PC-9 (cell line): Measurements from ENCODE around the gene HELZ2.

Experiments used
- CTCF ChIP-seq: fragments of 200-600 bp; sonication (generic); conservative IDR thresholded peaks from 2 replicates; pipeline ENCODE4 v1.6.1; 2017; ENCODE audit warnings: mixed run types, antibody characterized with exemption, mild to moderate bottlenecking, moderate library complexity
- EZH2 ChIP-seq: fragments of 200-600 bp; sonication (generic); IDR thresholded peaks from 2 replicates; pipeline ENCODE4 v1.8.0; 2017; ENCODE audit warnings: antibody characterized with exemption, low read depth

GRCh38 chr20:63534831-63535651 is 39.0 kb downstream of the HELZ2 start:
- TF ChIP-seq CTCF: no peak
- no peak for TF ChIP-seq EZH2
